ENCODE results near the gene ADAM23.

DNA sequence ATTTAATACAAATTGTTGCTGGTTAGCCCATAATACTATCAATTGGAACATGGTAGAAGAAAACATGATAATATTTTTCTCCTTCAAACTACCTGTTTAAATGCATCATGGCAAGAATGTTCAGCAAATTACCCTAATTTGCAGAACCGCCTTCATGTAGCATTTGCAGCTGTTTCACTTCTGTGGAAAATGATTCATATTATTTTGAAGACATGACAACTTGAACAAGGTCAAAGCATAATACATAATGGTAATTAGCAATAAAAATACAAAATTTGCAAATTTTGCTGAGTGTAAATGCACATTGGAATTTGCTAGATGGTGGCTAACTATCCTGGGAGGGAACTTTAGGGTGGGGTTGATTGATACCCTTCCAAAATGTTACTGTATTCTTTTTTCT is 30.8 kb downstream of the ADAM23 start:
- TF ChIP-seq EZH2 (IDR thresholded peaks at IDR 0.05; ENCODE audit: insufficient read depth, poor library complexity, severe bottlenecking), result no peak
- no peak for TF ChIP-seq EZH2phosphoT487 (IDR thresholded peaks at IDR 0.05; ENCODE audit: insufficient read depth, low read depth)
